IPS DF 6.9 (cell line): ENCODE data around the gene TXNDC9.
"Not testable (repeated sequence)": the region's sequence is repeated elsewhere in the genome, so short reads cannot be mapped to it uniquely, and the experiment has no call there.

ENCODE experiments used
- DNase-seq: peaks from one replicate; pipeline ENCODE4 v3.0.0-alpha.2; 2013; ENCODE audit warnings: low read depth, low spot score
- H3K27ac ChIP-seq: one replicate; pipeline ENCODE4 v1.5.1; 2013; ENCODE audit warnings: low read length, control low read depth
- H3K27me3 ChIP-seq: 2 replicates; pipeline ENCODE4 v1.6.1; 2013; ENCODE audit warnings: mild to moderate bottlenecking, low read length; ENCODE audit not compliant: control insufficient read depth, insufficient read depth
- H3K36me3 ChIP-seq: 2 replicates; pipeline ENCODE4 v1.6.1; 2013; ENCODE audit warnings: low read length; ENCODE audit not compliant: control insufficient read depth, insufficient read depth
- H3K4me1 ChIP-seq: 2 replicates; pipeline ENCODE4 v1.6.1; 2013; ENCODE audit warnings: low read length; ENCODE audit not compliant: control insufficient read depth, insufficient read depth
- H3K4me3 ChIP-seq: 2 replicates; pipeline ENCODE4 v1.5.1; 2013; ENCODE audit warnings: mild to moderate bottlenecking, low read length
- H3K9me3 ChIP-seq: 2 replicates; pipeline ENCODE4 v1.6.1; 2013; ENCODE audit warnings: low read length, inconsistent platforms; ENCODE audit not compliant: control insufficient read depth, insufficient read depth
- WGBS: extraction: QIAGEN DNeasy Blood & Tissue Kit; methylation state at CpG from one replicate; pipeline ENCODE4 v1.1.7; 2013; ENCODE audit warnings: mixed read lengths, missing lambda C conversion rate; ENCODE audit not compliant: insufficient read length, insufficient coverage; 5-methylcytosine and 5-hydroxymethylcytosine counted together

The TXNDC9 gene

DNA sequence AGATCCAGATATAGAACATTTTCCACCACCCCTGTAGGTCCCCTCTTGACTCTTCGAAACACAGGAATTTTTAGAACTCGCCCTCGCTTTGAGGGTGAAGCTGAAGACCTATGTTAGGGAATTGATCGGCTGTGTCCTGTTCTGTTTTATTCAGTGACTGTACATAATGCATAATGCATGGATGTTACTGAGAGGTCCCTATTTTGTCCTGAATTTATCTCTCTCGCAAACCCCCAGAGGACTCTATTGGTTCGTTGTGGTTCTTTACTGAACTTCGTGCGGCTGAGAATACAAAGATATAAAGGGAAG lies 625 bp upstream of the TXNDC9 start:
- WGBS: no CpG with 5 or more reads among the region's 8 CpGs
- Histone ChIP-seq H3K27me3 (no peaks in the 10 kb centered on the region), H3K4me3 (peak overlapping the region; percentile 82; the same call in 1 of the 2 replicates), H3K36me3 (peaks cover 5% of the 10 kb centered on the region; the same call in 1 of the 2 replicates), H3K4me1 (no peaks in the 10 kb centered on the region), H3K27ac (no peak overlapping the region), H3K9me3 (no peaks in the 10 kb centered on the region)
- no peak for DNase-seq

DNA sequence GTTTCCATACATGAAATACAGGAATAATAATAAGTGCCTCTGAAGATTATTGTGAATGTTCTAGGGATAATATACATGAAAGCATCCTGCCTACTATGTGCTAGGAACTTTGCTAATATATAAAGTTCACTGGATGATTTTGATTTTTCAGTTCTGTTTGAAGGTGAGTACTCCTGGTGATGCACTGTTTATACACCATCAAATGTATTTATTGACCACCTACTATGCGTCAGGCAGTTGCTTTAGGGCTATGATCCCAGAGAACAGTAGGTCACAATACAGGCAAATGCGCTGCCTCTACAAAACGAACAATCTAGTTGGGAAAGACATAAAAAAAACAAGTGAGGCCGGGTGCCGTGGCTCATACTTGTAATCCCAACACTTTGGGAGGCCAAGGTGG lies 10.7 kb downstream of the TXNDC9 start:
- Histone ChIP-seq H3K36me3 (peaks cover 16% of the 10 kb centered on the region; the same call in 1 of the 2 replicates), H3K27ac (no peak overlapping the region), H3K27me3 (no peaks in the 10 kb centered on the region), H3K4me3 (no peak overlapping the region), H3K4me1 (no peaks in the 10 kb centered on the region), H3K9me3 (no peaks in the 10 kb centered on the region)
- no CpG with 5 or more reads among the region's 5 CpGs for WGBS
- DNase-seq: no peak

DNA sequence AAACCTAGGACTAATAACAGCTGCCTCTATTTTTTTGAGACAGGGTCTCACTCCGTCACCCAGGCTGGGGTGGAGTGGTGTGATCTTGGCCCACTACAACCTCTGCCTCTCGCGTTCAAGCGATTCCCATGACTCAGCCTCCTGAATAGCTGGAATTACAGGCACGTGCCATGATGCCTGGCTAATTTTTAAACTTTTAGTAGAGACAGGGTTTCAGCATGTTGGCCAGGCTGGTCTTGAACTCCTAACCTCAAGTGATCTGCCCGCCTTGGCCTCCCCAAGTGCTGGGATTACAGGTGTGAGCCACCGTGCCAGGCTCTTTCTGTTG lies 18.3 kb downstream of the TXNDC9 start:
- H3K9me3 ChIP-seq, H3K4me3 ChIP-seq, H3K36me3 ChIP-seq, H3K4me1 ChIP-seq, H3K27ac ChIP-seq, DNase-seq, H3K27me3 ChIP-seq: not testable (repeated sequence)
- WGBS: no CpG with 5 or more reads among the region's 7 CpGs

GRCh38 chr2:99317161-99317872 lies 18.8 kb downstream of the TXNDC9 start:
- no peak for DNase-seq
- Histone ChIP-seq H3K4me1 (no peaks in the 10 kb centered on the region), H3K4me3 (no peak overlapping the region), H3K27ac (no peak overlapping the region), H3K9me3 (no peaks in the 10 kb centered on the region), H3K36me3 (no peaks in the 10 kb centered on the region), H3K27me3 (no peaks in the 10 kb centered on the region)
- no CpG with 5 or more reads among the region's 9 CpGs for WGBS

DNA sequence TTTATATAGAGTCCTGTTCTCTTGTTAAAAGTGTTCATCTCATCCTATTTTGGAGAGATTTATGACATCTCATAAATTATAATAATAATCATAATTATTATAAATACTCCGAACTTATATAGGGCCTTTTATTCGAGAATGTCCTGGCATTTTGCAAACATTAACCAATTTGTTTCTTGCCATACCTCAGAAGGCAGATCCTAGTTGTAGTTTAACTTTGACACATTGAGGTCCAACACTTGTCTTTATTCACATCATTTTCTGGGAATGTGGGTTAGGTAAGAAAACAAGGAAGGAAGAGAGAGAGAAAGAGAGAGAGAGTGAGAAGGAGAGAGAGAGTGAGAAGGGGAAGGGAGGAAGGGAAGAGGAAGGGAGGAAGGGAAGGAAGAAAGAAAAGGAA lies 35.0 kb downstream of the TXNDC9 start, which contains the start of gene LYG1:
LYG1 (minus strand) TSS at position 101 of the 400 bp plus-strand sequence. CDS start 5,527 bp downstream, outside the sequence.
- H3K27ac ChIP-seq, H3K4me1 ChIP-seq, DNase-seq, H3K4me3 ChIP-seq, H3K36me3 ChIP-seq, H3K27me3 ChIP-seq, H3K9me3 ChIP-seq: not testable (repeated sequence)
- WGBS: no CpG with 5 or more reads among the region's 2 CpGs

DNA sequence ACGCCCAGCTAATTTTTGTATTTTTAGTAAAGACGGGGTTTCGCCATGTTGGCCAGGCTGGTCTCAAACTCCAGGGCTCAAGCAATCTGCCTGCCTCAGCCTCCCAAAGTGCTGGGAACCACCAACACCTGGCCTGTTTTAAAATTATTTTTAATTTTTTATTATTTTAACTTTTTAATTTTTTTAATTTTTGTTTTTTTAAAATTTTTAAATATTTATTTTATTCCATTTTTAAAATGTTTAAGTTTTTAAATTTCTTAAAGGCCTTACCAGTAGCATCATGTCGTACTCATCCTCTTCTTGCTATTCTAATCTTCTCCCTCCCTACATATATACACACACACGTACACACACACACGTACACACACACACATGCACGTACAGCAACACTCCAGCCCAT lies 36.6 kb downstream of the TXNDC9 start:
- WGBS: 100% methylated on average over 3 of the region's 7 CpGs
- no peak for DNase-seq
- Histone ChIP-seq H3K27me3 (no peaks in the 10 kb centered on the region), H3K27ac (no peak overlapping the region), H3K4me1 (no peaks in the 10 kb centered on the region), H3K9me3 (no peaks in the 10 kb centered on the region), H3K36me3 (no peaks in the 10 kb centered on the region), H3K4me3 (no peak overlapping the region)

DNA sequence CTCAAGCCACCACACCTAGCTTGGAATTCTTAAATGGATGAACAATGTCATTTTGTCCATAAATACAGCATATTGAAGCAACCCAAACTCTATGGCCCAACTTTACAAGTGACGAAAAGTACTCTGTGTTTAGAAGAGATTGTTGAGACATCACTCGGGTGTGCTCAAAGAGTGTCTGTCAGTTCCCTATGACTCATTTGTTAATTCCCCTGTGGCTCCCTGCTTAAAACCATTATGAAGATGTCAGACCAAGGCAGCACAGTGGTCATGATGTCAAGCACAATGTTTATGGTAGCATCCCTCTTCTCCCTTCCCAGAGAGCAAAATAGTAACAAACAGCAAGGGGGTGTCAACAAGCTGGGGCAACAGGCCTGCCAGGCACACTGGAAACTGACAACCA lies 38.1 kb downstream of the TXNDC9 start:
- WGBS: no CpG with 5 or more reads among the region's 2 CpGs

GRCh38 chr2:99285526-99285925 lies 50.6 kb downstream of the TXNDC9 start:
- no peak overlapping the region for H3K4me3 ChIP-seq
- WGBS: no CpG with 5 or more reads among the region's 7 CpGs
- no peaks in the 10 kb centered on the region for H3K36me3 ChIP-seq
- no peaks in the 10 kb centered on the region for H3K27me3 ChIP-seq
- no peaks in the 10 kb centered on the region for H3K4me1 ChIP-seq
- no peak overlapping the region for H3K27ac ChIP-seq
- no peak for DNase-seq
- no peaks in the 10 kb centered on the region for H3K9me3 ChIP-seq

More for the DNA sequence above, 38.1 kb downstream of the TXNDC9 start:
- no peaks in the 10 kb centered on the region for H3K9me3 ChIP-seq
- no peak for DNase-seq
- H3K4me1 ChIP-seq: no peaks in the 10 kb centered on the region
- no peaks in the 10 kb centered on the region for H3K36me3 ChIP-seq
- no peak overlapping the region for H3K27ac ChIP-seq
- no peaks in the 10 kb centered on the region for H3K27me3 ChIP-seq
- H3K4me3 ChIP-seq: no peak overlapping the region

- no peak for DNase-seq
- Histone ChIP-seq H3K9me3 (no peaks in the 10 kb centered on the region), H3K36me3 (no peaks in the 10 kb centered on the region), H3K4me1 (no peaks in the 10 kb centered on the region), H3K4me3 (no peak overlapping the region), H3K27ac (no peak overlapping the region), H3K27me3 (no peaks in the 10 kb centered on the region; the same call in 1 of the 2 replicates)
These were observed 56.0 kb downstream of the TXNDC9 start for GRCh38 chr2:99279969-99280695.

DNA sequence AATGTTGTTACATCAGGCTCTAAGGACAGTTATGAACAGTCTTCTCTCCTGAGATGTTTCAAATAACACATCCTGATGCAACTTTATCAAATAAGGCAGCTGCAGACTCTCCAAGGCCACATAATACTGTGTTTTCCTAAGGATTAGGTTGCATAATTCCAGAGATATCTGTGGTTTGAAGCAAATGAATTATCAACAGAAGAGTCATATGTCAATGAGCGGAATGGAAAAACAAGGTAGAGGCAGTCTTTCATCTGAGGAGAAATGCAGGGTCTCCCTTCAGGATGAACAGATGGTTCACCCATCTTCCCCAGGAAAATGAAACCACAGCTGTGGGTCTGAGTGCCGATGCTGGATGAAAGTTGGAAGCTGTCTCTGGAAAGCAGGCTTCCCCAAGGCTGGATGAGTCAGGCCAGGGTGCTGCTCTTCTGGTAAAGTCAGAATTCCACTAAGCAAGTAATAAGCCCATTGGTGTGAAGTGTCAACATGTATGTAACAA lies 57.3 kb downstream of the TXNDC9 start:
- Histone ChIP-seq H3K4me1 (no peaks in the 10 kb centered on the region), H3K9me3 (no peaks in the 10 kb centered on the region), H3K27me3 (no peaks in the 10 kb centered on the region; the same call in 1 of the 2 replicates), H3K4me3 (no peak overlapping the region), H3K27ac (no peak overlapping the region), H3K36me3 (no peaks in the 10 kb centered on the region)
- WGBS: no CpG with 5 or more reads among the region's 2 CpGs
- DNase-seq: no peak
